ENCODE results near the gene PTPRN2.

PTPRN2 gene

GRCh38 chr7:157966490-157966889 lies 621.1 kb downstream of the PTPRN2 start:
- H3K4me1 ChIP-seq (ENCODE audit: control insufficient read depth in 2 of 2, insufficient read depth in 1 of 2, low read depth in 1 of 2, low read length in 2 of 2): no peaks in the 10 kb centered on the region
- H3K36me3 ChIP-seq (replicated peaks in 1 of 2; ENCODE audit: control insufficient read depth in 2 of 2, insufficient read depth in 2 of 2, low read length in 2 of 2): no peaks in the 10 kb centered on the region
- H2BK15ac ChIP-seq (ENCODE audit: low read length): no peak overlapping the region
- H2BK12ac ChIP-seq (ENCODE audit: low read length): no peak overlapping the region
- H3K9ac ChIP-seq (ENCODE audit: low read depth, low read length, poor library complexity): no peak overlapping the region
- no peak overlapping the region for H3K4me3 ChIP-seq (ENCODE audit: low read length in 2 of 2)
- WGBS, 2 donors (ENCODE audit: extremely low coverage in 2 of 2, insufficient read length in 2 of 2, insufficient replicate concordance in 1 of 2): 100% methylated on average over 1 of the region's 1 CpG
- H3K23ac ChIP-seq (ENCODE audit: low read depth, low read length, poor library complexity): no peak overlapping the region
- no peak overlapping the region for H3K27ac ChIP-seq (replicated peaks; ENCODE audit: low read length)
- H2BK5ac ChIP-seq (ENCODE audit: low read length): no peak overlapping the region
- H3K18ac ChIP-seq (ENCODE audit: low read length): no peak overlapping the region
- no peak for DNase-seq (ENCODE audit: low spot score)
- H2BK120ac ChIP-seq (ENCODE audit: low read depth, low read length): no peak overlapping the region
- H4K91ac ChIP-seq (ENCODE audit: low read depth, low read length, poor library complexity): no peak overlapping the region
- H2AK5ac ChIP-seq (ENCODE audit: low read depth, low read length): no peak overlapping the region
- H3K4me2 ChIP-seq (ENCODE audit: insufficient read depth, low read length, poor library complexity, severe bottlenecking): no peak overlapping the region
- peaks cover 0 to 22% (median 4%) of the 10 kb centered on the region in 3 experiments for H3K27me3 ChIP-seq (ENCODE audit: control insufficient read depth in 3 of 3, insufficient read depth in 3 of 3, low read depth in 1 of 3, low read length in 3 of 3)
- H3K4ac ChIP-seq (ENCODE audit: low read length): no peak overlapping the region
- H4K8ac ChIP-seq (ENCODE audit: low read depth, low read length): no peak overlapping the region
- H3K79me1 ChIP-seq (ENCODE audit: low read depth, low read length): no peaks in the 10 kb centered on the region
- no peak overlapping the region for H3K14ac ChIP-seq (ENCODE audit: low read length)
- peaks cover 0 to 1% of the 10 kb centered on the region in 2 donors for H3K9me3 ChIP-seq (replicated peaks in 1 of 2; ENCODE audit: control insufficient read depth in 2 of 2, insufficient read depth in 1 of 2, low read depth in 1 of 2, low read length in 2 of 2)
- H2AFZ ChIP-seq (ENCODE audit: low read length): no peak overlapping the region

GRCh38 chr7:157964521-157964920 lies 623.1 kb downstream of the PTPRN2 start:
- DNase-seq (ENCODE audit: low spot score): no peak
- no CpG with 5 or more reads among the region's 8 CpGs for WGBS, 2 donors (ENCODE audit: extremely low coverage in 2 of 2, insufficient read length in 2 of 2, insufficient replicate concordance in 1 of 2)
- H3K9me3 ChIP-seq (replicated peaks in 1 of 2; ENCODE audit: control insufficient read depth in 2 of 2, insufficient read depth in 1 of 2, low read depth in 1 of 2, low read length in 2 of 2): peaks cover 0 to 1% of the 10 kb centered on the region in 2 donors

GRCh38 chr7:157964016-157964415 lies 623.6 kb downstream of the PTPRN2 start:
- Histone ChIP-seq H3K27me3 (ENCODE audit: control insufficient read depth in 3 of 3, insufficient read depth in 3 of 3, low read depth in 1 of 3, low read length in 3 of 3) (peaks cover 0 to 29% (median 4%) of the 10 kb centered on the region in 3 experiments), H3K4me3 (ENCODE audit: low read length in 2 of 2) (no peak overlapping the region), H3K9ac (ENCODE audit: low read depth, low read length, poor library complexity) (no peak overlapping the region), H4K91ac (ENCODE audit: low read depth, low read length, poor library complexity) (no peak overlapping the region), H2BK12ac (ENCODE audit: low read length) (no peak overlapping the region), H3K4me2 (ENCODE audit: insufficient read depth, low read length, poor library complexity, severe bottlenecking) (no peak overlapping the region), H3K9me3 (replicated peaks in 1 of 2; ENCODE audit: control insufficient read depth in 2 of 2, insufficient read depth in 1 of 2, low read depth in 1 of 2, low read length in 2 of 2) (peaks cover 0 to 3% of the 10 kb centered on the region in 2 donors), H4K8ac (ENCODE audit: low read depth, low read length) (no peak overlapping the region), H2BK5ac (ENCODE audit: low read length) (no peak overlapping the region), H3K27ac (replicated peaks; ENCODE audit: low read length) (no peak overlapping the region), H3K14ac (ENCODE audit: low read length) (no peak overlapping the region), H2BK120ac (ENCODE audit: low read depth, low read length) (no peak overlapping the region), H2AFZ (ENCODE audit: low read length) (no peak overlapping the region), H3K4ac (ENCODE audit: low read length) (no peak overlapping the region), H2AK5ac (ENCODE audit: low read depth, low read length) (no peak overlapping the region), H3K4me1 (ENCODE audit: control insufficient read depth in 2 of 2, insufficient read depth in 1 of 2, low read depth in 1 of 2, low read length in 2 of 2) (no peaks in the 10 kb centered on the region), H3K79me1 (ENCODE audit: low read depth, low read length) (no peaks in the 10 kb centered on the region), H2BK15ac (ENCODE audit: low read length) (no peak overlapping the region), H3K23ac (ENCODE audit: low read depth, low read length, poor library complexity) (no peak overlapping the region), H3K18ac (ENCODE audit: low read length) (no peak overlapping the region), H3K36me3 (replicated peaks in 1 of 2; ENCODE audit: control insufficient read depth in 2 of 2, insufficient read depth in 2 of 2, low read length in 2 of 2) (no peaks in the 10 kb centered on the region)
- no CpG with 5 or more reads among the region's 8 CpGs for WGBS, 2 donors (ENCODE audit: extremely low coverage in 2 of 2, insufficient read length in 2 of 2, insufficient replicate concordance in 1 of 2)
- no peak for DNase-seq (ENCODE audit: low spot score)

More at GRCh38 chr7:157964521-157964920, 623.1 kb downstream of the PTPRN2 start:
- H2BK120ac ChIP-seq (ENCODE audit: low read depth, low read length): no peak overlapping the region
- H2BK15ac ChIP-seq (ENCODE audit: low read length): no peak overlapping the region
- H3K14ac ChIP-seq (ENCODE audit: low read length): no peak overlapping the region
- H4K91ac ChIP-seq (ENCODE audit: low read depth, low read length, poor library complexity): no peak overlapping the region
- no peak overlapping the region for H2AK5ac ChIP-seq (ENCODE audit: low read depth, low read length)
- H3K36me3 ChIP-seq (replicated peaks in 1 of 2; ENCODE audit: control insufficient read depth in 2 of 2, insufficient read depth in 2 of 2, low read length in 2 of 2): no peaks in the 10 kb centered on the region
- no peak overlapping the region for H3K4ac ChIP-seq (ENCODE audit: low read length)
- H2BK12ac ChIP-seq (ENCODE audit: low read length): no peak overlapping the region
- no peak overlapping the region for H2AFZ ChIP-seq (ENCODE audit: low read length)
- H2BK5ac ChIP-seq (ENCODE audit: low read length): no peak overlapping the region
- H3K18ac ChIP-seq (ENCODE audit: low read length): no peak overlapping the region
- H3K4me2 ChIP-seq (ENCODE audit: insufficient read depth, low read length, poor library complexity, severe bottlenecking): no peak overlapping the region
- H3K27me3 ChIP-seq (ENCODE audit: control insufficient read depth in 3 of 3, insufficient read depth in 3 of 3, low read depth in 1 of 3, low read length in 3 of 3): peaks cover 0 to 29% (median 4%) of the 10 kb centered on the region in 3 experiments
- no peaks in the 10 kb centered on the region for H3K4me1 ChIP-seq (ENCODE audit: control insufficient read depth in 2 of 2, insufficient read depth in 1 of 2, low read depth in 1 of 2, low read length in 2 of 2)
- no peak overlapping the region for H3K9ac ChIP-seq (ENCODE audit: low read depth, low read length, poor library complexity)
- H3K23ac ChIP-seq (ENCODE audit: low read depth, low read length, poor library complexity): no peak overlapping the region
- H3K4me3 ChIP-seq (ENCODE audit: low read length in 2 of 2): no peak overlapping the region
- no peak overlapping the region for H3K27ac ChIP-seq (replicated peaks; ENCODE audit: low read length)
- no peaks in the 10 kb centered on the region for H3K79me1 ChIP-seq (ENCODE audit: low read depth, low read length)
- no peak overlapping the region for H4K8ac ChIP-seq (ENCODE audit: low read depth, low read length)

- Histone ChIP-seq H3K79me1 (ENCODE audit: low read depth, low read length) (no peaks in the 10 kb centered on the region), H3K18ac (ENCODE audit: low read length) (no peak overlapping the region), H3K27me3 (ENCODE audit: control insufficient read depth in 3 of 3, insufficient read depth in 3 of 3, low read depth in 1 of 3, low read length in 3 of 3) (peaks cover 0 to 29% (median 4%) of the 10 kb centered on the region in 3 experiments), H4K8ac (ENCODE audit: low read depth, low read length) (no peak overlapping the region), H2AFZ (ENCODE audit: low read length) (no peak overlapping the region), H2BK120ac (ENCODE audit: low read depth, low read length) (no peak overlapping the region), H3K27ac (replicated peaks; ENCODE audit: low read length) (no peak overlapping the region), H2BK15ac (ENCODE audit: low read length) (no peak overlapping the region), H2BK12ac (ENCODE audit: low read length) (no peak overlapping the region), H3K14ac (ENCODE audit: low read length) (no peak overlapping the region), H3K36me3 (replicated peaks in 1 of 2; ENCODE audit: control insufficient read depth in 2 of 2, insufficient read depth in 2 of 2, low read length in 2 of 2) (no peaks in the 10 kb centered on the region), H3K4me2 (ENCODE audit: insufficient read depth, low read length, poor library complexity, severe bottlenecking) (no peak overlapping the region), H3K9ac (ENCODE audit: low read depth, low read length, poor library complexity) (no peak overlapping the region), H2BK5ac (ENCODE audit: low read length) (no peak overlapping the region), H3K4ac (ENCODE audit: low read length) (no peak overlapping the region), H4K91ac (ENCODE audit: low read depth, low read length, poor library complexity) (no peak overlapping the region), H3K4me3 (ENCODE audit: low read length in 2 of 2) (no peak overlapping the region), H3K9me3 (replicated peaks in 1 of 2; ENCODE audit: control insufficient read depth in 2 of 2, insufficient read depth in 1 of 2, low read depth in 1 of 2, low read length in 2 of 2) (peaks cover 0 to 4% of the 10 kb centered on the region in 2 donors), H3K23ac (ENCODE audit: low read depth, low read length, poor library complexity) (no peak overlapping the region), H3K4me1 (ENCODE audit: control insufficient read depth in 2 of 2, insufficient read depth in 1 of 2, low read depth in 1 of 2, low read length in 2 of 2) (no peaks in the 10 kb centered on the region), H2AK5ac (ENCODE audit: low read depth, low read length) (no peak overlapping the region)
- no peak for DNase-seq (ENCODE audit: low spot score)
- WGBS, 2 donors (ENCODE audit: extremely low coverage in 2 of 2, insufficient read length in 2 of 2, insufficient replicate concordance in 1 of 2): no CpG with 5 or more reads among the region's 9 CpGs
These were observed 624.1 kb downstream of the PTPRN2 start for GRCh38 chr7:157963526-157963925.
